Bronchial epithelial cell (primary cell): Measurements from ENCODE around the gene PTGER4. TPM values are rescaled to one million over a fixed set of nuclear protein-coding genes. Genes with fewer than 3 reads are reported as not detected.

ENCODE experiments used
- DNase-seq: peaks from one replicate; pipeline ENCODE4 v3.0.0-alpha.2; 2010; ENCODE audit warnings: low read depth
- FAIRE-seq: peaks from 2 replicates; lab custom pipeline; 2011; peaks lifted over from hg19 to GRCh38; lab: Jason Lieb, UNC
- H3K27me3 ChIP-seq: 2 replicates; pipeline ENCODE4 v1.5.1; 2011; ENCODE audit warnings: low read length; ENCODE audit not compliant: control insufficient read depth, insufficient read depth
- H3K36me3 ChIP-seq: 2 replicates; pipeline ENCODE4 v1.5.1; 2011; ENCODE audit warnings: low read length; ENCODE audit not compliant: control insufficient read depth, insufficient read depth
- H3K4me3 ChIP-seq: 2 replicates; pipeline ENCODE4 v1.5.1; 2011; ENCODE audit warnings: mild to moderate bottlenecking, low read depth, low read length, control low read depth
- total RNA-seq: library from RNA; depleted of rRNA; stranded (reverse); fragments of >200 nt; gene quantifications from 2 replicates; pipeline ENCODE4 v1.2.1, GENCODE V29; 2014
- TF ChIP-seq, protein P1 (sequence below): IDR thresholded peaks from 2 replicates; pipeline ENCODE4 v1.5.1; 2011; ENCODE audit warnings: mild to moderate bottlenecking, moderate library complexity, low read length, control low read depth, inconsistent platforms; ENCODE audit not compliant: insufficient read depth, severe bottlenecking

The PTGER4 gene
- total RNA-seq, 1 donor from 2014 or later = 8.7 TPM

DNA sequence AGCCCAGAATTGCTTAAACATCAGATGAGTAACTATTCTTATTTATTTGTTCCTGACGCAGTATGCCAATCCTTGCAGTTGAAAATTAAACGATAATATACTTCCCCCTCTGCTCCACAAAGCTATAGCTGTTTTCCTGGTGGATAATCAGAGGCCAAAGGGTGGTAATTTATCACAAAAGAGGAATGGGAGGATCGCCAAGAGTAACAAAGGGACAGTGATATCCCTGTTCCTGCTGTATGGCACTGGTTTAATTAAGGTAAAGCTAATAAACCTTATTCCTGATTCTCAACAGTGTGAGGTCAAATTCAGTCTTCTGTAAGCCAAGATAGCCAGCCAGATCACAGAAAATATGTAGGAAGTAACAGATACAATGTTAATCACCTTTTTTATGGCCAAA, 33.4 kb upstream of the PTGER4 start:
- FAIRE-seq (no peak), DNase-seq (no peak)
- no peak overlapping the region for H3K4me3 ChIP-seq
- TF ChIP-seq, protein P1, sequence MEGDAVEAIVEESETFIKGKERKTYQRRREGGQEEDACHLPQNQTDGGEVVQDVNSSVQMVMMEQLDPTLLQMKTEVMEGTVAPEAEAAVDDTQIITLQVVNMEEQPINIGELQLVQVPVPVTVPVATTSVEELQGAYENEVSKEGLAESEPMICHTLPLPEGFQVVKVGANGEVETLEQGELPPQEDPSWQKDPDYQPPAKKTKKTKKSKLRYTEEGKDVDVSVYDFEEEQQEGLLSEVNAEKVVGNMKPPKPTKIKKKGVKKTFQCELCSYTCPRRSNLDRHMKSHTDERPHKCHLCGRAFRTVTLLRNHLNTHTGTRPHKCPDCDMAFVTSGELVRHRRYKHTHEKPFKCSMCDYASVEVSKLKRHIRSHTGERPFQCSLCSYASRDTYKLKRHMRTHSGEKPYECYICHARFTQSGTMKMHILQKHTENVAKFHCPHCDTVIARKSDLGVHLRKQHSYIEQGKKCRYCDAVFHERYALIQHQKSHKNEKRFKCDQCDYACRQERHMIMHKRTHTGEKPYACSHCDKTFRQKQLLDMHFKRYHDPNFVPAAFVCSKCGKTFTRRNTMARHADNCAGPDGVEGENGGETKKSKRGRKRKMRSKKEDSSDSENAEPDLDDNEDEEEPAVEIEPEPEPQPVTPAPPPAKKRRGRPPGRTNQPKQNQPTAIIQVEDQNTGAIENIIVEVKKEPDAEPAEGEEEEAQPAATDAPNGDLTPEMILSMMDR = no peak
- no peaks in the 10 kb centered on the region for H3K36me3 ChIP-seq
- H3K27me3 ChIP-seq = no peaks in the 10 kb centered on the region

DNA sequence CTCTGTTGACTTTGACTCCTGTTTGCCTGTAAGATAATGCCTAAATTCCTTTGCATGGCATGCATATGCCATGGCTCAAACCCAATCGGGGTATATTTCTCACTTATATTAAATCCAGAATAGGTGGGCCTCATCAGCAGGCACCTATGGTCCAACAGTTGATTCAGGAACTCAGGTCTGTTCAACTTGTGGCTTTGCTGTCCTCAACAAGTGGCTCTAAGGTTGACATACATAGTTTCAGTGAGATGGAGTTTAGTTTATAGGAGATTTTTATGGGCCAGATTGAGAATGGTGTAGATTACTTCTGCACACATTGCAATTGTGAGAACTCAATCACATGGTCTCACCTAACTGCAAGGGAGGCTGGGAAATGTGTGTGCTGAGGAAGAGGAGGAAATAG, 31.6 kb upstream of the PTGER4 start:
- TF ChIP-seq, protein P1 = no peak
- FAIRE-seq = no peak
- Histone ChIP-seq H3K4me3 (no peak overlapping the region), H3K36me3 (no peaks in the 10 kb centered on the region), H3K27me3 (no peaks in the 10 kb centered on the region)
- no peak for DNase-seq

DNA sequence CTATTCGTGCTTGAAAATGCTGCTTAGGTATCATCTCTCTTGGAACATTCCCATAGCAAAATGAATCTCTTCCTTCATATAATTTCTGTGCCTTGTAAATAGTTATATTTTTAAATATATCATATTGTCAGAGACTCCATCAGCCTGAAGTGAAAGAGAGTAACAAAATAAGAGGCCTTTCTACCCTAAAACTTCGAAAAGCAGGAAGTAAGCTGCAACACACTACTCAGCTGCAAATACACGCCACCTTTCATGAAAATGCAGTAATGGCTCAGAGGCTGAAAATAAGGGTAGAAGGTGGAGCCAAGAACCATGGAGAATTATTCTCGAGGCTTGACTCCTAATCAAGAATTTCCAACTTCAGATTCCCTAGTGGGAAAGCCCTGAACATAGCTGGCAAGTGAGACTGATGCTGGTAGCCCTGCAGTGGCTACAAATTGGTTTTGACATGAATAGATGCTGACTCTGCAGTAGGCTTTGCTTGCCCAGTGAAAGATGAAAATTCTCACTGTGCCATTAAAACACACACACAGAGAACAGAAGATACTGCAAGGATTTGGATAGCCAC, 30.2 kb upstream of the PTGER4 start:
- Histone ChIP-seq H3K4me3 (no peak overlapping the region), H3K36me3 (no peaks in the 10 kb centered on the region), H3K27me3 (no peaks in the 10 kb centered on the region)
- DNase-seq (no peak), FAIRE-seq (no peak)
- TF ChIP-seq, protein P1 = no peak

DNA sequence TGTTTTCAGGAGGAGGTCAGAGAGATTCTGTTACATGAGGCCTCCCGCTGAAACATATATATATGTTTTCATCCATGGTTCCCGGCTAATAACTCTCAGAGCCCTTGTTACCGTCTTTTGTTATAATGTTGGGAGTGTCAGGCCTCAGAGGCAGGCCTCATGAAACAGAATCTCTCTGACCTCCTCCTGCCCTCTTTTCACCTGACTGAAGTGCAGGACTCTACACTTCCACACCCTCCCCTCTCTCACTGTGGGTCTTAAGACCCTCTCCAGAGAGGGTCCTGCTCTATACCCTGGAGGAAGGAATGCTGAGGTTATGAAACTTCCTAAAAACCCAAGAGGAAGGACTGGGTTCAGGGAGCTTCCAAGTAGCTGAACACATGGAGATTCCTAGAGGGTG, 28.5 kb upstream of the PTGER4 start:
- Histone ChIP-seq H3K4me3 (no peak overlapping the region), H3K27me3 (no peaks in the 10 kb centered on the region), H3K36me3 (no peaks in the 10 kb centered on the region)
- no peak for FAIRE-seq
- TF ChIP-seq, protein P1 = no peak
- DNase-seq = no peak

DNA sequence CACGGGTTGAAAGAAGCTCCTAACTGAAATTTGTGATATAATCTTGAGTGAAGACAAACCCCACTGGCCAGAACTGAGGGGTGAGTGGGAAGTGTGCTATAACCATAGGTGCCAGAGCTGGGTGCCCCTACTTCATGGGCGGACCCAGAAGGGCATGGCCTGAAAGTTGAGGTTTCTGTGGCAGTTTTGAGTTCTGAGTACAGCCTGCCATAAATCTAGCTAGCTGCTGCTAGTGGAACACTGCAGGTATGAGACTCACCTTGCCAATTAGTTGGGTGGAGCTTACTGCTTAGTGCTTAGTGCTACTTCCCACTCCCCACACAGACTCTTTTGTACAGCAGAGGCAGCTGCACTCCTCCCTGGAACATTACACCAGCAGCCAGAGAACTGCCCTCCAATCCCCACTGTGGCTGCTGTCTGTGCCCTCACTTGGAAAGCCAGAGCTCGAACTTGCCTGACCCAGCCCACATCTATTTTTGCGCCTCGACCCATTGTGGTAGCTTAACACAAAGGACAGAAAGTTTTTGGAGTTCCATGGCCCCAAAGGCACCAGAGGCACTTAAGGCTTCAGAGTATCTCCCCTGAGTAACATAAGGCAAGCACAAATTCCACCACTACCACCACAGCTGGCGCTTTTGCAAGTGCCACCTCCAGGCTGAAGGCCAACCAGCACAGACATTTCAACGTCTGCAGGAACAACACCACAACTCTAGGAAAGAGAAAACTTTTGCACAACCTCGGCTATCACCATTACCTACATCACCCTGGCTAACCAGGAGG, 27.1 kb upstream of the PTGER4 start:
- TF ChIP-seq, protein P1 = no peak
- no peak for FAIRE-seq
- Histone ChIP-seq H3K27me3 (no peaks in the 10 kb centered on the region), H3K36me3 (no peaks in the 10 kb centered on the region), H3K4me3 (no peak overlapping the region)
- DNase-seq = no peak
